HG02763 (cell line): ENCODE measurements around the gene SHC3.
"Not testable (repeated sequence)": the region's sequence is repeated elsewhere in the genome, so short reads cannot be mapped to it uniquely, and the experiment has no call there.

ENCODE experiments used
- ATAC-seq: cut with Tn5 transposase; IDR thresholded peaks from one replicate; pipeline ENCODE4 v1.9.1; 2021; ENCODE audit warnings: mild to moderate bottlenecking, moderate library complexity; ENCODE audit not compliant: unreplicated experiment

Gene SHC3

GRCh38 chr9:89177944-89178829, at the start of gene SHC3:
SHC3 (minus strand) TSS chr9:89178818; CDS start chr9:89178460, 358 bp downstream.
- no peak for ATAC-seq

GRCh38 chr9:89225991-89226471, 47.4 kb upstream of the SHC3 start:
- no peak for ATAC-seq

GRCh38 chr9:89225587-89225986, 47.0 kb upstream of the SHC3 start:
- ATAC-seq, result no peak

GRCh38 chr9:89225036-89225435, 46.4 kb upstream of the SHC3 start:
- ATAC-seq, result no peak

GRCh38 chr9:89224633-89225032, 46.0 kb upstream of the SHC3 start:
- ATAC-seq, result no peak

GRCh38 chr9:89223396-89223977, 44.9 kb upstream of the SHC3 start:
- ATAC-seq, result no peak

GRCh38 chr9:89219637-89220036, 41.0 kb upstream of the SHC3 start:
- ATAC-seq, result no peak

- ATAC-seq, result no peak
Observed at GRCh38 chr9:89218040-89218928, 39.7 kb upstream of the SHC3 start.

- ATAC-seq, result no peak
Observed at GRCh38 chr9:89215342-89215741, 36.7 kb upstream of the SHC3 start.

GRCh38 chr9:89213396-89213880, 34.8 kb upstream of the SHC3 start:
- ATAC-seq, result no peak

GRCh38 chr9:89212171-89212570, 33.6 kb upstream of the SHC3 start:
- no peak for ATAC-seq

- not testable (repeated sequence) for ATAC-seq
Observed at GRCh38 chr9:89209311-89209710, 30.7 kb upstream of the SHC3 start.

GRCh38 chr9:89207026-89207425, 28.4 kb upstream of the SHC3 start:
- ATAC-seq, result no peak

- ATAC-seq, result no peak
Observed at GRCh38 chr9:89204801-89205200, 26.2 kb upstream of the SHC3 start.

- ATAC-seq, result no peak
Observed at GRCh38 chr9:89195131-89195797, 16.6 kb upstream of the SHC3 start.

GRCh38 chr9:89194421-89195130, 16.0 kb upstream of the SHC3 start:
- ATAC-seq, result no peak

- no peak for ATAC-seq
Observed at GRCh38 chr9:89191004-89191403, 12.4 kb upstream of the SHC3 start.

GRCh38 chr9:89189215-89189614, 10.6 kb upstream of the SHC3 start:
- ATAC-seq, result no peak

GRCh38 chr9:89187950-89188349, 9.3 kb upstream of the SHC3 start:
- no peak for ATAC-seq

GRCh38 chr9:89187541-89187940, 8.9 kb upstream of the SHC3 start:
- no peak for ATAC-seq
